Stimulated activated naive CD8-positive, alpha-beta T cell treated with anti-CD3 and anti-CD28 coated beads, Interleukin-15, Interleukin-2, amounts not matched to agents 100 U/mL and 50 U/mL, for 24 hours (primary cell): ENCODE results near the gene GALNT3.
A peak's percentile ranks its signal among the peaks of the same experiment; 100 is the strongest.

Experiments used
- ATAC-seq: fragments of 150-1000 bp; cut with Tn5 transposase; one replicate; pipeline ENCODE4 v1.10.0; 2021
- DNase-seq: peaks from one replicate; pipeline ENCODE4 v3.0.0; 2021

GALNT3 gene

GRCh38 chr2:165793779-165794535 lies at the start of gene GALNT3:
Gene GALNT3 (minus strand): TSS chr2:165794247. CDS start chr2:165770700, 23,547 bp downstream.
- DNase-seq (peak; percentile 38), ATAC-seq (peak; percentile 26)

GRCh38 chr2:165843351-165843750 lies 49.3 kb upstream of the GALNT3 start:
- ATAC-seq (no peak), DNase-seq (no peak)

- ATAC-seq = no peak
Measured at GRCh38 chr2:165840333-165840958, 46.4 kb upstream of the GALNT3 start.

GRCh38 chr2:165839610-165840009 lies 45.6 kb upstream of the GALNT3 start:
- ATAC-seq (no peak), DNase-seq (no peak)

More at GRCh38 chr2:165840333-165840958, 46.4 kb upstream of the GALNT3 start:
- no peak for DNase-seq

GRCh38 chr2:165837122-165837521 lies 43.1 kb upstream of the GALNT3 start:
- DNase-seq (no peak), ATAC-seq (no peak)

GRCh38 chr2:165835363-165835762 lies 41.3 kb upstream of the GALNT3 start:
- no peak for DNase-seq
- no peak for ATAC-seq

- ATAC-seq (no peak), DNase-seq (no peak)
Measured at GRCh38 chr2:165833156-165833555, 39.1 kb upstream of the GALNT3 start.

- no peak for ATAC-seq
- no peak for DNase-seq
Measured at GRCh38 chr2:165827921-165828276, 33.9 kb upstream of the GALNT3 start.

- no peak for DNase-seq
- no peak for ATAC-seq
Measured at GRCh38 chr2:165827016-165827920, 33.2 kb upstream of the GALNT3 start.

GRCh38 chr2:165825041-165825440 lies 31.0 kb upstream of the GALNT3 start:
- no peak for ATAC-seq
- no peak for DNase-seq

- DNase-seq (no peak), ATAC-seq (no peak)
Measured at GRCh38 chr2:165820296-165820695, 26.2 kb upstream of the GALNT3 start.

GRCh38 chr2:165818920-165819319 lies 24.9 kb upstream of the GALNT3 start:
- DNase-seq (no peak), ATAC-seq (no peak)

GRCh38 chr2:165815299-165816141 lies 21.5 kb upstream of the GALNT3 start:
- no peak for ATAC-seq
- DNase-seq = no peak

GRCh38 chr2:165814473-165814872 lies 20.4 kb upstream of the GALNT3 start:
- ATAC-seq = no peak
- no peak for DNase-seq

- ATAC-seq (no peak), DNase-seq (no peak)
Measured at GRCh38 chr2:165811592-165812370, 17.7 kb upstream of the GALNT3 start.

- ATAC-seq = no peak
- DNase-seq = no peak
Measured at GRCh38 chr2:165810418-165810817, 16.4 kb upstream of the GALNT3 start.

GRCh38 chr2:165804719-165805118 lies 10.7 kb upstream of the GALNT3 start:
- ATAC-seq (no peak), DNase-seq (no peak)

GRCh38 chr2:165803123-165803760 lies 9.2 kb upstream of the GALNT3 start:
- DNase-seq = no peak
- no peak for ATAC-seq

- ATAC-seq = no peak
- no peak for DNase-seq
Measured at GRCh38 chr2:165801176-165801575, 7.1 kb upstream of the GALNT3 start.

- DNase-seq (no peak), ATAC-seq (no peak)
Measured at GRCh38 chr2:165796819-165797530, 2.9 kb upstream of the GALNT3 start.
